GM18508 (cell line): Measurements from ENCODE around the gene CUX1.

Experiments used
- ATAC-seq: cut with Tn5 transposase; IDR thresholded peaks from one replicate; pipeline ENCODE4 v1.9.1; 2021; ENCODE audit warnings: moderate number of reproducible peaks; ENCODE audit not compliant: insufficient read depth, unreplicated experiment

The CUX1 gene

DNA sequence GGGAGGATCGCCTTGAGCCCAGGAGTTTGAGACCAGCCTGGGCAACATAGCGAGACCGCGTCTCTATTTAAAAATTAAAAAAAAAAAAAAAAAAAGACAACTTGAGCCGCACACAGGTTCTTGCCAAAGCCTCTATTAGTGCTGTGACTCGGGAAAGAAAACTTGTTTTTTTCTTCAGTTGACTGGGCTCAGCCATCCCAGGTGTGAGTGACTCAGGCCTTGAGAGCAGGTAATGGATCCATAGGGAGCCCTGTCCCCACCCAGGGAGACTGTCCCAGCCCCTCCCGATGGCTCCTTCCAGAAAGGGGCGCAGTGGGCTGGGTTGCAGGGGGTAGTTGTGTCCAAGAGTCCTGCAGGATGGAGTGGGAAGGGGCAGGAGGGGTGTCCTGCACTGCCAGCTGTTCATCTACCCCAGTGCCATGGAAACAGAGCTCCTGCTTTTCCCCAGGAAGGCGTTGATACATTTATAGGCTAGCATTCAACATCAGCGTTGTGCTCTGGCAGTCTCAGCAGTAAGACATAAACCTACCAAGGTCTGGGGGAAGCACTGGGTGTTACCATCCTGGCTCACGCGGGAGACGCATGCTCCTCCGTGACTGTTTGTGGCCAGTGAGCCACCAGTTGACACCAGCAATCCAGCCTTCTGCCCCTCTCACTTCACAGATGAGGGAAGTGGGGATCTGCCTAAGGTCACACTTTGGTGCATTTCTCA is 126.6 kb downstream of the CUX1 start:
- no peak for ATAC-seq

DNA sequence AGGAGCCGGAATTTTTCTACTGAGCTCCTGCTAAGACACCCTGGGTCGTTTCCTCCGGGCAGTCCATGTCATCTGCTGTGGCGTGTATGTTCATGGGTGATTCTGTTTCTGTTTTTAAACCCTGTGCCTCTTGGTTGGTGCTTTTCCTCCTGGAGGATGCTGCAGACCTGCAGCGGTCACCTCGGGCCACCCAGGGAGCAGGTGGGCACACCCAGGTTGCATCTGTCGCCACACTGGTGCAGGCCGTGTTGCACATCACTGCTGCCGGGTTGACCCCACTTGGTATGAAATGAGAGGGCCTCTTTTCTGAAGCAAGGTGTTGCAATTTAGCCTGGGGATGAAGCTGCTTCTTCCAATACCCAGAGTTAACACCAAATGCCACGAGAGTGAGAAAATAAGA is 127.2 kb downstream of the CUX1 start:
- ATAC-seq, result no peak

DNA sequence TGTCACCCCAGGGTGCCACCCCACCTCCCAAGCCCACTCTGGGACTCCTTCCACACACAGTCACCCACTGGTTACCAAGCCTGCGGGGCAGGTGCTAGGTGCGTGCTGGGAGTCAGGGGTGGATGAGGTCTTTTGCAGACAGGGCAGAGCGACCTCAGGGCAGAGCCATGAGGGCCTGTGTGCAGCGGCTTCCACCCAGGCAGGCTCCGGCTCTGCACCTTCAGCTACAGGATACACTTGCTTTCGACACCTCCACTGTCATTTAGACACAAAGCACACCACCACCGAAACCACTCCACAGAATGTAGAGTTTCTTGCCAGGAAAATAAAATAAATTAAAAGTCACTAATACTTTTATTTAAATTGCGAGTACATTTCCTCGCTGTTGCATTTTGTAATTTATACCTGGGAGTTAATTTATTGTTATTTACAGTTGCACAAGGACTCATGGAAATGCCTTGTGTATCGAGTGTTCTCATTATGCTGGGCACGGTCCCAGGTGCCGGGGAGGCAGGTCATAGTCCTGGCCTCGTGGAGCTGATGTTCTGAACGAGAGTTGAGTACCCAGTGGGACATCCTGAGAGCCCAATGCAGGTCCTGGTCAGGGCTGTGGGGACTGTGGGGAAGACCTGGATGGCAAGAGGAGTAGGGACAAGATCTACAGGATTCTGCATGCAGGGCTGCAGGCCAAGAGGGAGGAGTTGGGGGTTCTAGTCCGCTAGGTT is 127.8 kb downstream of the CUX1 start:
- ATAC-seq, result no peak

DNA sequence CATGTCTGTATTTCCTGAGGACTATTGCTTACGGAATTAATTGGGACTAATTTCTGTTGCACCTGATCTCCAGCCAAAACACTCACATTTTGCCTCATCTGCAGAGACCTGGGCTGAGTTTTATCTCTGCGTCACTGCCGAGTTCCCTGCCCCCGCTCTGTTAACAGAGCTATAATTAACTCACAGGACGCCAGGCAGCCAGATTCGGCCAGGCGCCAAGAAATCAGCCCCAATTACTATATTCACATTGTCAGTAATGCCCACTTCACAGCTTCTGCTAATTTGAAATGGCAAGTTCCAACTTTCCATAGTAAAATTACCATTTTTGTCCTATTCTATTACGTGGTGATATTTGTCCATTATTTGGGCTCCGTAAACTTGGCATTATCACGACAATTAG is 130.5 kb downstream of the CUX1 start:
- no peak for ATAC-seq

GRCh38 chr7:101948650-101949049 is 131.2 kb downstream of the CUX1 start:
- no peak for ATAC-seq

GRCh38 chr7:101950450-101951119 is 133.2 kb downstream of the CUX1 start:
- no peak for ATAC-seq

DNA sequence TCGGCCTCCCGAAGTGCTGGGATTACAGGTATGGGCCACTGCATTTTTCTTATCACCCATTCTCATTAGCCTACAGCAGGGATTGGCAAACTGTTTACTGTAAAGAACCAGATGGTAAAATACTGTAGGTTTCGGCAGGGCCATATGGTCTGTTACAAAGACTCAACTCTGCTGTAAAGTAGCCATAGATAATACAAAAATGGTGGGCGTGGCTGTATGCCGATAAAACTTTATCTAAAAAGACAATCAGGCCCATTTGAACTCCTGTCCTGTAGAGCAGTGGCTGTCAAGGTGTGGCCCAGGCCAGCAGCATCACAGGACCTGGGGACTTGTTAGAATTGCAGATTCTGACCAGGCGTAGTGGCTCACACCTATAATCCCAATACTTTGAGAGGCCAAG is 134.3 kb downstream of the CUX1 start:
- ATAC-seq, result no peak

- no peak for ATAC-seq
These were observed 135.2 kb downstream of the CUX1 start for GRCh38 chr7:101952355-101953247.

- ATAC-seq, result no peak
These were observed 135.9 kb downstream of the CUX1 start for GRCh38 chr7:101953248-101953819.

GRCh38 chr7:101954499-101954898 is 137.1 kb downstream of the CUX1 start:
- ATAC-seq, result no peak

- no peak for ATAC-seq
These were observed 138.7 kb downstream of the CUX1 start for GRCh38 chr7:101956130-101956529.

DNA sequence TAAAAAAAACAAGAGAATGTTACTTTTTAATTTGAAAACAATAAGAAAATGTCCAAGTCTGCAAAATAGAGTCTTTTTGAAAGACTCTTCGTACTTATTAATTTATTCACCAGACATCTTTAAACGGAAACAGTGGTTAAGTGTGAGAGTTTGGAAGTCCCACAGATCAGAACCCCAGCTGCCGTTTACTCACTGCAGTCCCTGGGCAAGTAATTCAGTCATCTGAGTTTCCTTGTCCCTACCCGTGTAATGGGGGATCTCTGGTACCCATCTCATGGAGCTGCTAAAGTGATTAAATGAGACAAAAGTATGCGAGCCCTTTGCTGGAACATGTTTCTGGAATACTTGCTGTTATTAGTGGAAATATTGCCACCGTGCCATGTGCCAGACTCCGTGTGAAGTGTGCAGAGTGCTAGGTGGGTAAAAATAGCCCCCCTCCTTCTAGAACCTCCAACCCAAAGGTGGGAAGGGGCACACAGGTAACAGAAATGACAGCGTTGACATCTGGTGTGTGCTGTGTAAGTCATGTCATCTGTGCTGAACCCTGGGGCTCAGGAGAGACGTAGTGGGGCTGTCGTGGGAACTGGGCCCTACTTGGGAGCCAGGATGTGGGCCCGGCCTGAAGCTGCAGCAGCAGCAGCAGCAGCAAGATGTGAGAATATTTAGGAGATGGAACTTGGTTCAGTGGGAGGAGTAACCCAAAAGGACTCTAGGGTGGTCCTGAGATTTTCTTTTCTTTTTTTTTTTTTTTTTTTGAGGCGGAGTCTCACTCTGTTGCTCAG is 140.5 kb downstream of the CUX1 start:
- no peak for ATAC-seq

DNA sequence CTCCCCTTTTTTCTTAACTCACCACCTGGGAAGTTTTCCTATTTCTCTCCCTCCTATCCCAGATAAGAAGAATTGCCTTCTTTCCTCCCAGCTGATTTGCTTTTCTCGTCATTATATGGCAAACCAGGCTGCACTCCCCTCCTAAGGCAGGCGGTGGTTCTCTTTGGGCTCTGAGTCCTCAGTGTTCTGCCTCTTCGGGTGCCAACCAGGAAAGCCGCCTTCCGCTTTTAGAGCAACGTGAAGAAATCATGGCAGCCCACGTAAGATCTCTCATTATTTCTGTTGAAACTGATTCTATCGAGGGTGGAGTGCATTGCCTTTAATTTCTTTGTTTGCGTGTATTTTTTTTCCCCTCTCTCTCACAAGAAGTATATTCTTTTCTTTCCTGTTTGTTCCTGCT is 141.9 kb downstream of the CUX1 start:
- ATAC-seq, result no peak

DNA sequence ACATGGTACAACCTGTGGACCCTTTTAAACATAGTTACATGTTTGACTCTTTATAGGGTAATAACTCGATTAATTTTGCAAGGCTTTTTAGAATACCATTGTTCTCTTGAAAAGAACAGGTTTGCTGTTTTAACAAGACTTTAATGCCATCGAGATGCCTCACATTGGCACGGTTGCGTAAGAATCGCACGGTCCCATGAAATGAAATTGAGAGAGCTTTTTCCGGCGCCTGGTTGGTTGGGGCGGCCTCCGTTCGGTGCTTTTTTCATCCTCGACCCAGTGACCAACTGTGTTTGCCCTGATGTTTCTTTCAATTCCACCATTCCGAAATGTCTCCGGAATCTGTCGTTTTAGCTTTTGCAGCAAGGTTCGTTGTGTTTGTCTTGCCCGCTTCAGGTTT is 142.4 kb downstream of the CUX1 start:
- no peak for ATAC-seq

- no peak for ATAC-seq
These were observed 142.9 kb downstream of the CUX1 start for GRCh38 chr7:101960323-101960722.

DNA sequence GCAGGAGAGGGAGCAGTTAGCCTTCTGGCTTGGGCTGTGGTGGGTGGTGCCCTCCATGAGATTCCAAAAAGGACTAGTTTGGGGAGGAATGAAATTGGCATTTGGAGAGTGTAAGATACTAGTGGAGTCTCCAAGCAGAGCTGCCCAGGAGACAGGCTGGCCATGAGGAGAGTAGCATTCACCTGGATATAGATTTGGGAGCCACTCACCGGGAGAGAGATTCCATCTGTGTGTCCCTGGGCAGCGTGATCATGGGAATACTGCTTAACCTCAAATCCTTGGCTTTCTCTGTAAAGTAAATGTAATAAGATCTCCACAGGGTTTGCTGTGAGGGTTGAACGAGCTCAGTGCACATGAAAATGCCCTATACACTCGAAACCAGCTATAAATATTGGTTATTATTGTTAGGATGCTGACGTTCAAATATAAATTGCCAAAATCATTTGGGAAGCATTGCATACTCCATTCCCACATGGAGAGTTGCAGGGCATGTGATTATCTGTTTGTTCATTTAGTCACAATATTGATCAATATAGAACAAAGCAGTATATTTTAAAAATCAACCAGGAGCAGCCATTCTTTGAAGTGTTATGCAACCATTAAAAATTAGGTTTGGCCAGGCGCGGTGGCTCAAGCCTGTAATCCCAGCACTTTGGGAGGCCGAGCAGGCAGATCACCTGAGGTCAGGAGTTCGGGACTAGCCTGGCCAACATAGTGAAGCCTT is 143.7 kb downstream of the CUX1 start:
- no peak for ATAC-seq

GRCh38 chr7:101961811-101962210 is 144.4 kb downstream of the CUX1 start:
- no peak for ATAC-seq

DNA sequence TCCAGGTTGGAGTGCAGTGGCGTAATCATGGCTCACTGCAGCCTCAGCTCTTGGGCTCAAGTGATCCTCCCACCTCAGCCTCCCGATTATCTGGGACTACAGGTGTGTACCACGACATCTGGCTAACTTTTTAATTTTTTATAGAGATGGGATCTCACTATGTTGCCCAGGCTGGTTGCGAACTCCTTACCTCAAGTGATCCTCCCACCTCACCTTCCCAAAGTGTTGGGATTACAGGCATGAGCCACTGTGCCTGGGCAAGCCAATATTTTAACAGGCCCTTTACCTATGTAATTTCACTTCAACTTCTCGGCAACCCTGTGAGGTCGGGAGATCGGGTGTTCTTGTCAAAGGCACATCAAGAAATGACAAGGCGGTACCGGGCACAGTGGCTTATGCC is 146.3 kb downstream of the CUX1 start:
- ATAC-seq, result no peak
